ENCODE results near the gene FYN.

FYN gene

GRCh38 chr6:111614833-111615582 lies 258.2 kb downstream of the FYN start:
- DNase-seq: no peak

DNA sequence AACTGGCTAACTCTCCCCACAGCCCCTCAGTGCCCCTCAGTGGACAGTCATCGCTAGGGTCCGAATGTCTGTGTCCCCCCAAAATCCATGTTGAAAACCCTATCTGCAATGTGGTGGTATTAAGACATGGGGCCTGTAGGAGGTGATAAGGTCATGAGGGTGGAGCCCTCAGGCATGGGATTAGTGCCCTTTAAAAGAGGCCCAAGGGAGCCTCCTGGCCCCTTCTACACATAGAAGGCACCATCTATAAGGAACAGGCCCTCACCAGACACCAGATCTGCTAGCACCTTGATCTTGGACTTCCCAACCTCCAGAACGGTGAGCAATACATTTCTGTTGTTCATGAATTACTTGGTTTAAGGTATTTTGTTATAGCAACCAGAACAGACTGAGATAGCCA lies 260.9 kb downstream of the FYN start:
- DNase-seq: no peak

DNA sequence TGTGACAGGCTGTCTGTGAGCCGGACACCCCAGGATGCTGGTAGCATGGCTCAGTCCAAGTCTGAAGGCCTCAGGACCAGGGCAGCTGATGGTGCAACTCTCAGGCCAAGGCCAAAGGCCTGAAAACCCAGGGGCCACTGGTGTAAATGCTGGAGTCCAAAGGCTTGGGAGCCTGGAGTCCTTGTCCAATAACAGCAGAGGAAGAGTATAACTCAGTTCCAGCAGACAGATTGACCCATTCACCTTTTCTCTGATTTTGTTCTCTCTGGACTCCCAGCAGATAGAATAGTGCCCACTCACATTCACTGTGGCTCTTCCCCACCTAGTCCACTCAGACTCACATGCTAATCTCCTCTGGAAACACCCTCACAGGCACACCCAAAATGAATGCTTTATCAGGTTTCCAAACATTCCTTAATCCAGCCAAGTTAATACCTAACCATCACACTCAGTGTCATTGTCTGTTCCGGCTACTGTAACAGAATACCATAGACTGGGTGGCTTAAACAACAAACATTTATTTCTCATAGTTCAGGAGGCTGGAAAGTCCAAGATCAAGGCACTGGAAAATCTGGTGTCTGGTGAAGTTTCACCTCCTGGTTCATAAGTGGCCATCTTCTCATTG lies 262.6 kb downstream of the FYN start:
- DNase-seq: no peak
